OCI-LY7 (cell line): ENCODE measurements around the gene GALNT7. TPM values are rescaled to one million over a fixed set of nuclear protein-coding genes. Genes with fewer than 3 reads are reported as not detected.

Source experiments
- BruUV-seq: library from RNA; stranded (reverse); fragments of 400-500 nt; replicated peaks from 2 replicates; lab custom pipeline; 2021; lab: Mats Ljungman, UMichigan
- CTCF ChIA-PET: fragments of 300-600 bp; sonication (Branson Sonifier 250); formaldehyde crosslinking; loops from one replicate; lab custom pipeline; 2022; ENCODE audit warnings: antibody characterized with exemption; ENCODE audit not compliant: unreplicated experiment; lab: Charles Lee
- POLR2A ChIA-PET: fragments of 300-600 bp; sonication (Branson Sonifier 250); formaldehyde crosslinking; loops from one replicate; lab custom pipeline; 2022; ENCODE audit warnings: antibody characterized with exemption; lab: Charles Lee
- DNase-seq: peaks from one replicate; pipeline ENCODE4 v3.0.0-alpha.2; 2015; ENCODE audit warnings: low spot score
- H2AFZ ChIP-seq: fragments of 200-600 bp; sonication (generic), shearing (Covaris generic); 2 replicates; pipeline ENCODE4 v1.6.1; 2014; ENCODE audit warnings: mild to moderate bottlenecking, antibody characterized with exemption, low read length, moderate library complexity
- H3K27ac ChIP-seq: fragments of 200-600 bp; sonication (generic); 2 replicates; pipeline ENCODE4 v1.5.1; 2014; ENCODE audit warnings: mixed run types, low read depth, mild to moderate bottlenecking, moderate library complexity, low read length, inconsistent platforms; ENCODE audit not compliant: poor library complexity, severe bottlenecking
- H3K36me3 ChIP-seq: fragments of 200-600 bp; sonication (generic); 2 replicates; pipeline ENCODE4 v1.6.1; 2014; ENCODE audit warnings: mild to moderate bottlenecking, antibody characterized with exemption, low read length, moderate library complexity, mixed read lengths; ENCODE audit not compliant: insufficient read depth
- H3K4me1 ChIP-seq: fragments of 200-600 bp; sonication (generic); 2 replicates; pipeline ENCODE4 v1.5.1; 2014; ENCODE audit warnings: mild to moderate bottlenecking, low read length; ENCODE audit not compliant: insufficient read depth, poor library complexity, severe bottlenecking
- H3K4me2 ChIP-seq: fragments of 200-600 bp; sonication (generic); 2 replicates; pipeline ENCODE4 v1.6.1; 2014; ENCODE audit warnings: mild to moderate bottlenecking, low read length
- H3K4me3 ChIP-seq: fragments of 200-600 bp; sonication (generic); 2 replicates; pipeline ENCODE4 v1.5.1; 2014; ENCODE audit warnings: mild to moderate bottlenecking, low read depth, low read length; ENCODE audit not compliant: poor library complexity, severe bottlenecking
- H3K79me2 ChIP-seq: fragments of 200-600 bp; sonication (generic); 2 replicates; pipeline ENCODE4 v1.6.1; 2016; ENCODE audit warnings: low read depth, mild to moderate bottlenecking, low read length, moderate library complexity, mixed read lengths; ENCODE audit not compliant: insufficient read depth
- H3K9me2 ChIP-seq: fragments of 200-600 bp; sonication (generic); 2 replicates; pipeline ENCODE4 v1.6.1; 2016; ENCODE audit warnings: mild to moderate bottlenecking, low read length, mixed read lengths; ENCODE audit not compliant: insufficient read depth
- H3K9me3 ChIP-seq: fragments of 200-600 bp; sonication (generic); 2 replicates; pipeline ENCODE4 v1.6.1; 2014; ENCODE audit warnings: mild to moderate bottlenecking, mixed run types, low read length, mixed read lengths
- H4K20me1 ChIP-seq: fragments of 200-600 bp; sonication (generic); 2 replicates; pipeline ENCODE4 v1.6.1; 2014; ENCODE audit warnings: mild to moderate bottlenecking, antibody characterized with exemption, low read length, moderate library complexity, mixed read lengths; ENCODE audit not compliant: insufficient read depth
- EZH2phosphoT487 ChIP-seq: fragments of 200-600 bp; sonication (generic); IDR thresholded peaks from 2 replicates; pipeline ENCODE4 v1.6.1; 2018; ENCODE audit warnings: low read depth, borderline replicate concordance, mild to moderate bottlenecking, mixed run types, antibody characterized with exemption, low read length, moderate library complexity, mixed read lengths
- intact Hi-C: fragments of 100-400 bp; cut with micrococcal nuclease; formaldehyde crosslinking; loops from one replicate; pipeline ENCODE4 v1.10.0; 2022; ENCODE audit not compliant: unreplicated experiment
- total RNA-seq, 2 experiments: library from RNA; depleted of rRNA in 1 of 2; stranded (reverse); fragments of >200 nt in 1 of 2; shearing (Covaris generic) in 1 of 2; gene quantifications; 2 replicates each; pipeline ENCODE4 v1.2.3, GENCODE V29; 2014 to 2022
- TF ChIP-seq, protein P1 (sequence below): fragments of 200-600 bp; sonication (generic); conservative IDR thresholded peaks from 2 replicates; pipeline ENCODE4 v1.5.1; 2014; ENCODE audit warnings: mild to moderate bottlenecking, antibody characterized with exemption, low read length, moderate library complexity, mixed read lengths

GALNT7 gene
- total RNA-seq, 2 experiments from 2014 or later: 20.3 to 34.4 TPM

GRCh38 chr4:173242466-173243250, 74.0 kb downstream of the GALNT7 start:
- H3K4me2 ChIP-seq: no peak overlapping the region
- H3K9me3 ChIP-seq: no peaks in the 10 kb centered on the region
- intact Hi-C loops: no loop called here
- H3K9me2 ChIP-seq: no peaks in the 10 kb centered on the region
- BruUV-seq: no TSS peak
- POLR2A ChIA-PET: interaction anchor here (0.5 to 2.0 kb wide), 8 partner anchors 11 to 696 kb away, joined by 3 to 4 read pairs (median 3); no protein-coding TSS in a partner anchor
- no peak overlapping the region for H3K4me3 ChIP-seq
- H2AFZ ChIP-seq: no peak overlapping the region
- peaks cover 39% of the 10 kb centered on the region for H3K4me1 ChIP-seq
- peaks cover 27% of the 10 kb centered on the region; the same call in 1 of the 2 replicates for H3K79me2 ChIP-seq
- H3K27ac ChIP-seq: no peak overlapping the region
- TF ChIP-seq, protein P1, sequence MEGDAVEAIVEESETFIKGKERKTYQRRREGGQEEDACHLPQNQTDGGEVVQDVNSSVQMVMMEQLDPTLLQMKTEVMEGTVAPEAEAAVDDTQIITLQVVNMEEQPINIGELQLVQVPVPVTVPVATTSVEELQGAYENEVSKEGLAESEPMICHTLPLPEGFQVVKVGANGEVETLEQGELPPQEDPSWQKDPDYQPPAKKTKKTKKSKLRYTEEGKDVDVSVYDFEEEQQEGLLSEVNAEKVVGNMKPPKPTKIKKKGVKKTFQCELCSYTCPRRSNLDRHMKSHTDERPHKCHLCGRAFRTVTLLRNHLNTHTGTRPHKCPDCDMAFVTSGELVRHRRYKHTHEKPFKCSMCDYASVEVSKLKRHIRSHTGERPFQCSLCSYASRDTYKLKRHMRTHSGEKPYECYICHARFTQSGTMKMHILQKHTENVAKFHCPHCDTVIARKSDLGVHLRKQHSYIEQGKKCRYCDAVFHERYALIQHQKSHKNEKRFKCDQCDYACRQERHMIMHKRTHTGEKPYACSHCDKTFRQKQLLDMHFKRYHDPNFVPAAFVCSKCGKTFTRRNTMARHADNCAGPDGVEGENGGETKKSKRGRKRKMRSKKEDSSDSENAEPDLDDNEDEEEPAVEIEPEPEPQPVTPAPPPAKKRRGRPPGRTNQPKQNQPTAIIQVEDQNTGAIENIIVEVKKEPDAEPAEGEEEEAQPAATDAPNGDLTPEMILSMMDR: no peak
- no peak for TF ChIP-seq EZH2phosphoT487
- CTCF ChIA-PET: interaction anchor here (1.0 kb wide), 2 partner anchors 9 to 23 kb away, joined by 3 read pairs; no protein-coding TSS in a partner anchor
- no peaks in the 10 kb centered on the region for H4K20me1 ChIP-seq
- DNase-seq: no peak
- H3K36me3 ChIP-seq: no peaks in the 10 kb centered on the region

DNA sequence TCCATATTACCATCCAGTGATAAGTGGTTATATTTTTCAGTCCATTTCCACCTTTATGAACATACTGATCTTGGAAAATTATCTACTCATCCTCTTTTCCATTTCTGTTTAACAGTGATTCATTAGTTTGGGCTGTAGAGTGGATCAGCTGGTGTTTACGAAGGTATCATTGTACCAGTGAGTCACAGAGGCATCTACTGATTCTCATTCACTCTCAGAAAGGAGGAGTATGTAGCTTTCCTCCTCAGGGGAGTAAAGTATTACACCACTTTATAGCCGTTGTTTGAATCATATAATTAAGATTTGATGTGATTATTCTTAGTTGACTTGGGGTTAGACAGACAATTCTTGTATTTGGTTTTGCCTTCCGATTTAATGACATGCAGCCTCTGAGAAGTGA, 74.7 kb downstream of the GALNT7 start:
- no peak for DNase-seq
- Histone ChIP-seq H3K4me1 (peaks cover 39% of the 10 kb centered on the region), H2AFZ (no peak overlapping the region), H3K9me3 (no peaks in the 10 kb centered on the region), H3K79me2 (peaks cover 21% of the 10 kb centered on the region; the same call in 1 of the 2 replicates), H3K4me3 (no peak overlapping the region), H3K36me3 (peaks cover 6% of the 10 kb centered on the region), H3K4me2 (no peak overlapping the region; the same call in 1 of the 2 replicates), H3K9me2 (no peaks in the 10 kb centered on the region), H3K27ac (no peak overlapping the region), H4K20me1 (no peaks in the 10 kb centered on the region)
- intact Hi-C loops: no loop called here
- TF ChIP-seq, protein P1: no peak
- TF ChIP-seq EZH2phosphoT487: no peak
- ChIA-PET CTCF (interaction anchor here (1.0 kb wide), 1 partner anchor 10 kb away, joined by 3 read pairs; no protein-coding TSS in a partner anchor), POLR2A (interaction anchor here (0.6 to 2.0 kb wide), 3 partner anchors 11 to 341 kb away, joined by 3 to 4 read pairs (median 4); no protein-coding TSS in a partner anchor)
- no TSS peak for BruUV-seq
